HG03460 (cell line): ENCODE data around the gene SH3GL3.

Experiments
- ATAC-seq: cut with Tn5 transposase; IDR thresholded peaks from one replicate; pipeline ENCODE4 v1.9.1; 2021; ENCODE audit not compliant: unreplicated experiment

Gene SH3GL3

DNA sequence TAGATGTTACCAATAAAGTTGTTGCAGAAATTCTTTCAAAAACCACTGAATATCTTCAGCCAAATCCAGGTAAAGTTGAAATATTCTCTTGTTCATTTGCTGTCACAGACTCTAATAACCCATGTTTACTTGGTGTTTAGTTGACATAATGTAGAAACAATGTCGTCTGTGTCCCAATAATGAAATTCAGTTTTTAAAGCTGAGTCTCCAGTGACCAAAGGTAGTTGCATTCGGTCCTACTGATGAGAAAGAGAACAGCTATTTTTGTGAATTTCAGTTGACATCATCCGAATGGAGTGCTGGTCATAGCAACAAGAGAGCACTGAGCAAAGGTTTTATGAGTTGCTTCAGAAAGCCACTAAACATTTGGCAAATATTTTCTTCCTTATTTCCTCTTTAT, 118.0 kb downstream of the SH3GL3 start:
- ATAC-seq, result no peak

DNA sequence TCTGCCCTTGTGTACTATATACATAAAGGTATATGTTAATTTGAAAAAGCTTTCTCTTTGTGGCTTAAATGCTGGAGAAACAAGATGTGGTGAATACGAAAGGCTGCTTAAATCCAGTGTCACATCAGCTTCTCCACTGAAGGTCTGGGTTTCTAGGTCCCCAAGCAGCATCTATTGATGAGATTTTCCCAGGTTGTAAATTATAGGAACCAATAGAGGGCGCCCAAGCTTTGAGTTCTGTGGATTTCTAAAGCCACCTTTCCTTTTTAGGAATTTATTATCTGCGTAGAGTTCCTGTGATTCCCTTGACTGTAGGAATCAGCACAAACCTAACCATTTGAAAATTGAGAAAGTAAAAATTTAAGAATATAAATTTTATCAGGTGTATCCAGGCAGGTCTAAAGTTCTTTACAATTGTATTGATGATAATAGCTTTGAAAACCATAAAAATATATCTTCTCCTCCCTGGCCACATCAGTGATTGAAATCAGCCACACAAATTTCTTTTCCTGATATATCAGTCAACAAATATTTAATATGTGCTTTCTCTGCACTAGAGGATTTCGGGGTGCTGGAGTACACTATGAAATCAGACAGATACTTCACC, 118.5 kb downstream of the SH3GL3 start:
- no peak for ATAC-seq

DNA sequence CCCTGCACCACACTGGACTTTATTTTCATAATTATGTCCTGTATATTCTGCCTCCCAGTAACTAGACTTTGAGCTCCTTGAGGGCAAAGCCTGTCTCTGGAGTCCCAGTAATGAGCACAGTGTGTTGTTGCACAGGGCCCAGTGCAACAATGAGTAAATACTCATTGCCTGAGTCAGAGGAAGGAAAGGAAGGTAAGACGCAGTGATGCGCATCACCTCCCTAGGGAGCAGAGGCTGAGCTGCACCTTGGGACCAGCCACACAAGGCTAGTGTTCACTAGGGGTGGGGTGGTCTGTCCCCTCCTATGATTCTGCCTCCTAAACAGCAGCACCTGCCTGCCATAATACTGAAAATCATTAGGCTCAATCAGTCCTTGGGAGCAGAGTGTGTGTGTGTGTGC, 120.2 kb downstream of the SH3GL3 start:
- no peak for ATAC-seq

DNA sequence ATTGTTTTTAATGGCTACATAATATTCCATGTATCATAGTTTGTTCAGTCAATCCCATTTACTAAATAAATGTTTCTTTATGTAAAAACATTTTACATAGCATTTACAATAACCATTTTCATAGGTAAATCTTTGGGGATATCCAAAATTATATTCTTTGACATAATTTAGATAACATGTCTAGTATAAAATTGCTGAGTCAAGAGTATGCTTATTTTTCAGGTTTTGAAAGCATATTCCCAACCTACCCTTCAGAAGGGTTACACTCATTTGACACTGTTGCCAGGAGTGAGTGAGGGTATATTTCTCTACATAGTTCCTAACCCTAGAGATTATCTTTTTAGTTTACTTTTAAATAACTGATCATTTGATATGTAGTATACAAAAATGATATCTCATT, 122.2 kb downstream of the SH3GL3 start:
- ATAC-seq, result no peak

DNA sequence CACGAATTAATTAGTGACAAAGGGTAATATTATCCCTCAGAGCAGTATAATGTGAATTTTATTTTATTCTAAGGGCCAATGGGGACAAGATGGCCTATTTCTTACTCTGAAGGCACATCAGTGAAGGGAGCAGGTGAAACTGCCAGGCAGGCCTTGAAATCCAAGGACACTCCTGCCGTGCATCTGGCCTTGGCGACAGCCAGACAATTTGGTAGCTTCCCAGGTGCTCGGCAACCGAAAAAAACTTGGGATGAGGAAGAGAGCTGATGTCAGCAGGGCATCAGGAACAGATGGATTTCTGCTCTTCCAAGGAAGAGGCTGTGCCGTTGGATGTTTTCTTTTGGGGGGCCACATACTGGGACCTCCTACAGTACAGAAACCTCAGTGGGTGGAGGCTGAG, 123.6 kb downstream of the SH3GL3 start:
- no peak for ATAC-seq

DNA sequence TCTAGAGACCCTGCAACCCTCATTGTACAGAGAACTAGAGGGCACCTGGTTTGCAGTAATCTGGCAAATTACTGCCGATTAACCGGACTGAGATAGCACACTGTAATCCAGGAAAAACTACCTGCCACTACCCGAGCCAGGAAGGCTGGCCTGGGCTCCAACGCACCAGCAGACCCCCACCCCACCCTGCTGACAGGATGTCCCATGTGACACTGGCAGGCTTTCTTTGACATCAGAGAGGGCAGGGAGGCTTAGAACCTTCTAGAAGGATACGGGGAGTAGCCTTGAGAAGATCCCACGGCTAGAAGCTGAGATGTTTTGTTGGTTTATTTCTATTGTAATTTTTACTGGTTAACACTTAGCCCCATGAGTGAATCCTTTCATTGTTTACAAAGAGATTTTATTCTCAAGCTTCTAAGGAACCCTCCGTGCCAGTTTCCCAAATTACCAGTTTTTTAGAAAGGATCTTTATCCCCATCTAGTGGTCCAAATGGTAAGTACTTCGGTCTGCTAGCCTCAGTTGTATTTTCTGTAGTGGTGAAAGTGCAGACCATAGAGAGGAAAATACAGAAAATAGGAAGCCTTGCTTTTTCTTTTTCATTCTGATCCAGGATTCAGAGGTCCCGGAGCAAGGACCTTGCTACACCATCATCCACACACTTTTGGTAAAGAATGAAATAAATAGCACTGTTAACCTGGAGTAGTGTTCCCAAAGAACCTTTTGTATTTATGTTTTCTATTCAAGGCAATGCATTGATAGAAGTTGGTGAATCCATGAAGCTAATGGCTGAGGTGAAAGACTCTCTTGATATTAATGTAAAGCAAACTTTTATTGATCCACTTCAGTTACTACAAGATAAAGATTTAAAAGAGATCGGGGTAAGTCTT, 124.9 kb downstream of the SH3GL3 start:
- ATAC-seq, result no peak

DNA sequence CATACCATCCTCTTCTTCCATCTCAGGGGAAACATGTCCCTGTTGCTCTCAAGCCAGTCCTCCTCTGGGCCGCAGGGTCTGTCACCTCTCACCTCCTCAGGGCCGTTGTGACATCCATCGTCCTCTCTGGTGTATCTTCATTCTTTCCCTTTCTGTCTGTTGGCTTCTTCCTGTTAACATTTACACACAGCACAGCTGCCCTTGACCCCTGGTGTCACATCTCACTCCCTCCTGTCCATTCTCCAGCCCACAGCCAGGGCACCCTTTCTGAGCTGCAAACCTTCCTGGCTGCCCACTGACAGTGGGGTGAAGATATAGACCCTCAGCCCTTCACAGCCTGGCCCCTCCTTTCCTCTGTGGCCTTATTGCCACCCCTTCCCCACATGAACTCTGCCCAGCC, 127.2 kb downstream of the SH3GL3 start:
- ATAC-seq, result no peak

DNA sequence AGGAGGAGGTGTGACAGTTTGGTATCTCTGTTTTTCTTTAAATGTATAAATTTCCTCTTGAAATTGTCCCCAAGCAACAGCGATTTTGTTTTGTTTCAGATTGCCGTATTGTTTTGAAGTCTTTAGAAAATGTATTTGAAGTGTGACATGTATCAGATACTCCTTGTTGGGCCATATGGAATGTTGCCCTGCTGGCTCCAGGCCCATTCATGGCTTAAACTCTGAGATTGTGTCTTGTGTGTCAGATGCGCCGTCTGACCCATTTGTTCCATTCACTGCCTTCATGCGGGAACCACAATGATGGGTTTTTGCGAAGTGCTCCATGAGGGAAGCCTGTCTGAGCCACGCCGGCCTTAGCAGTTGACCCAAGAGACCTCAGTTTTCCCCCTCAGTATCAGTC, 131.6 kb downstream of the SH3GL3 start:
- no peak for ATAC-seq

DNA sequence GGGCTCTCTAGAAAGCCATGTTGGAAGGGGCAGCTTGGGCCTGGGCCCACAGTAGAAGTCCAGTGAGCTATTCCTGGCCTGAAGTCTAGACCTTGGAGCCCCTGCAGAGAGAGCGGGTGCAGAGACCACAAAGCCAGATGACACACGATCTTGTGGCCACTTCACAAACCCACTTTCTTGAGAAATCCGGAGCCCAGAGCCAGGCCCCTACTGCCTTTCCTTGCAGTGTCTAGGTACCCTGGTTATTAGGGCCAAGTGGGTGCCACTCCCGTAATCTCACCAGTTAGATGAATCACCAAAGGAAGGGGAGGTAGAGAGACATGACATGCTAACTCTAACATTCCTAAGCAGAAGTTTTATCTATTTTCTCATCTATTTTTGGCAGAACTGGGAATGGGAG, 134.2 kb downstream of the SH3GL3 start:
- no peak for ATAC-seq

DNA sequence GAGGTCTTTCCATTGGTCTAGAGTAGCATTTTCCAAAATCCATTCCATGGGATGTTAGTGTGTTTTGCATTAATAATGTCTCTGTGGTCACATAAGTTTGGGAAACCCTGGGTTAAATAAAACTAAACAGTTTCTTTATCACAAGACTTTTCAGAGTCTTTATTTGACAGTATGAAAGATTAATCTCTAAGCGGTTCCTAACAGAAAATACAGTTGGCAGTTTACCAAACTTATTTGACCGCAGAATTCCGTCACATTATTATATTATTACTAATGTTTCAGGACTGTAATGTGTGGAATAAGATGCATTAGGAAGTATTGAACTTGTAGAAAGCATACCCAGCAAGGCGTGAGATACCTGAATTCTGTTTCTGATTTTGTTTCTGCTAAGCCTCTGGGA, 135.2 kb downstream of the SH3GL3 start:
- ATAC-seq, result no peak

DNA sequence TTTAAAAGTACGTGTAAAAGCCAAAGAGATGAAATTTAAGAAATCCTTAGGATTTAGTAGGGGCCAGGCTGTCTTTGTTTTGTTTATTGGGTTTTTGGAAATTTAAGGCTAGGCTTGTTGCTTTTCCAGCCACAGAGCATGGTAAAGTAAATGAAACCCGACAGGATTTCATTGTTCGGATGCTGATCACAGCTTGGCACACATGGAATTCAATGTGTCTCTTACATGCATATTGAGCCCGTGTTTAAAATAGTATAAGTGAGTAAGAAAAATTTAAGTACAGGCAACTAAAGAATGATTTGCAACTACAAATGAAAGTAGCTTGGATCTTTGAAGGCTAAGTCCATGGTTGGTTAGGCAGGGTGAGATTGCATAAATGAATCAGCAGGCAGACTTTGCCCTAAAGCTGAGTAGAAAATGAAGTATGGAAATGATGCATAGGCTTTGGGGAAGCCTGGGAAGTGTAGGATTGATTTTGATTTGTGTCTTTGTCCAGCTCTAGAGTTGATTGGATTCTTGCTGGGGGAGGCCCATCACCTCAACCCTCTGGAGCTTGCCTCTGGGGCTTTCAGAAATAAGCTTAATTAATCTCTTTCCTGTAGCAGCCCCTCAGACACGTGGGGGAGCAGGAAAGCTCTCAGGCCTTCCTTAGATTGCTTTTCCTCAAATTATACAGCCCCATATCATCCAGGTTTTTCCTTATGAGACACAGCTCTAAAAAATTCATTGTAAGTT, 138.6 kb downstream of the SH3GL3 start:
- ATAC-seq, result no peak

DNA sequence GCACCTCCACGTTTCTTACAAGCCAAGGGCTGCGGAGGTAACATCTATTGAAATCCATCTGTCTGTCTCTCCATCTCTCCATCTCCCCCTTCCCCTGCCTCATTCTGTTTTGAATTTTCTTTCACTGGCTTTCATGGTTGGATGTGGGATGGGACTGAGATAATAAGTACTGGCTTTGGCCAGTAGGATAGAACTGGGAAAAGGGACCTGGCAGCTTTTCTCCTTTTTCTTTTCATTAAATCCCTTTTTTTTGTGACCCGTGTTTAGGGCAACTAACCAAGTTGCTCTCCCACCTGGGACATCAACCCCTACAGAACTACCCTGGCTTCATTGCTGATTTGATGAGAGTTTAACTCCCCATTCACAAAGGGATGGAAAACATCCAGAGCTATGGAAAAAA, 139.9 kb downstream of the SH3GL3 start:
- ATAC-seq, result no peak

DNA sequence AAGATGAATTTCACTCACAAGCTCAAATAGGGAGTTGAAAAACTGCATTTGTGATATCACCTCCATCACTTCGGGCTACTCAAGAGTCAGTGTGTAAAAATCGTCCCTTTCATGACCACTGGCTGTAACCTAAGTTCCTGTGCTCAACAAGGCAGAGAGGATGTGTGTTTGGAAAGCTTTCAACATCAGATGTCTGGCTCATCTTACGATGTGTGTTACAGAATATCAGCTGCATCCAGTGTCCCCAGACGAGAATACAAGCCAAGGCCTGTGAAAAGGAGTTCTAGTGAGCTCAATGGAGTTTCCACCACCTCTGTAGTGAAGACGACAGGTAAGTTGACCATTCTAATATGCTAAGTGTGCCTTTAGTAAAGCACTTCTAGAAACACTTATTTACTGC, 141.3 kb downstream of the SH3GL3 start:
- ATAC-seq, result no peak

DNA sequence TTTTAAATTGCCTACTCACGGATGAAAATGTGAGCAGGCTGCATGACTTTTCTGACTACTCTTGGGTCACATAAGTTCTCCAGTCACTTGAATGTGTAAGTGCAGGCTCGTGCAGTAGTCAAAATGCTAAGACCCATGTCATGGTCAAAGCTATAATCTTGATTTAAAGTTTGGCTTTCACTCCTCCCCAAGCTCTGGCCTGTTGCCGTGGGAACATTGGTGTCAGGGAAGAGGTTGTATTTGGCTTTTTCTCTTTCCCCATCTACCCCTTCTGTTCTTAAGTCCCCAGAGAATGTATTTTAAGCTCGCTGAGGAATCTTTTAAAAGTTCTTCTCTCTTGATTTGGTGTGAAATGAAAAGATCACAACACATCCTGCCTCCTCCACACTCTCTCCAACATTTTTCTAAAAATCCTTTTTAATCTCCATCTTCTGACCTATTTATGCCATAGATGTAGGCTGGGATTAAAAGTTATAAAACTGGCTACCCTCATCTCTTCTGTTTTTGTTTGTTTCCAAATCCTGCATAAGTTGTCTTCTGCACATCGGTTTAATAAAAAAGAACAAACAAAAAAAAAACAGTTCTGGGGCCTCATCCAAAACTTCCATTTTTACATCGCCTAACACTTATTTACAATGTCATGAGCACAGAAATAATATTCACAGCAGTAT, 145.4 kb downstream of the SH3GL3 start:
- no peak for ATAC-seq

DNA sequence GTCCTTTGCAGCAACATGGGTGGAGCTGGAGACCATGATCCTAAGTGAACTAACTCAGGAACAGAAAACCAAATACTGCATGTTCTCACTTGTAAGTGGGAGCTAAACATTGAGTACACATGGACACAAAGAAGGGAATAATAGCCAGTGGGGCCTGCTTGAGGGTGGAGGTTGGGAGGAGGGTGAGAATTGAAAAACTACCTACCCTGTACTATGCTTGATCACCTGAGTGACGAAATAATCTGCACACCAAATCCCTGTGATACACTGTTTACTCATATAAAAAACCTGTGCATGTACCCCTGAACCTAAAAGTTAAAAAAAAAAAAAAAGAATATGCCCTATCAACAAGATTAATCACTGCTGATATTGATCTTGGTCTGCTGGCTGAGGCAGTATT, 148.1 kb downstream of the SH3GL3 start:
- no peak for ATAC-seq

DNA sequence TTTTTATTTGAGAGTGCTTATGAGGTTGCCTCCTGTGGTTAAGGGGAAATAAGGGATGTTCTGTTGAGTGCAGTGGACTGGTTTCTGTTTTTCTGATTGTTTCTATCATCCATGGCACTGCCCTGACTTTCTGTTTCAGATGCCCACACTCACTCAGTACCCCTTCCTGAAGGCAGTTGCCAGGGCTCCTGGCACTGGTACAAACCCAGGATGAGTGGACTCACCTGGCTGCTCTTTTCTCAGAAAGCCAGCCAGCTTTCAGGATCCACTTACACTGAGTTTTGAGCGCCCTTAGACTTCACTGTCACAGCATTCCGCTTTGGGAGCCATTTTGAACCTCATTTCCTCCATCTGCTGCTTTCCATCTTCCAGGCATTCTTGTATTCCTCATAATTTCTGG, 150.9 kb downstream of the SH3GL3 start:
- ATAC-seq, result no peak

DNA sequence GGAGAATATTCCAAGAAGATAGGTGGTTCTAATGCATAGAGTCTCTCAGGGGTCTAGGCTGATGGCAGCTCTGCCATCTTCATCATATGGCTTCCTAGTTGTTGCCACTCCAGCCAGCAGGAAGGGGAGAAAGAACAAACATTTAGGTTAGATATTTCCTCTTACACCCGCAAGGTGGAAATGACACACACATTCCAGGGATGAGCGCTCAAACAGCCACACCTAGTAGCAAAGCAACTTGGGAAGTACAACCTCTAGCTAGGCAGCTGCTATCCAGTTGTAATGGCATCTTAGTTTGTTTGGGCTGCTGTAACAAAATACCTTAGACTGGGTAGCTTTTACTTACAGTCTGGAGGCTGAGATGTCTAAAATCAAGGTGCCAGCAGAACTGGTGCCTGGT, 154.9 kb downstream of the SH3GL3 start:
- ATAC-seq, result no peak

DNA sequence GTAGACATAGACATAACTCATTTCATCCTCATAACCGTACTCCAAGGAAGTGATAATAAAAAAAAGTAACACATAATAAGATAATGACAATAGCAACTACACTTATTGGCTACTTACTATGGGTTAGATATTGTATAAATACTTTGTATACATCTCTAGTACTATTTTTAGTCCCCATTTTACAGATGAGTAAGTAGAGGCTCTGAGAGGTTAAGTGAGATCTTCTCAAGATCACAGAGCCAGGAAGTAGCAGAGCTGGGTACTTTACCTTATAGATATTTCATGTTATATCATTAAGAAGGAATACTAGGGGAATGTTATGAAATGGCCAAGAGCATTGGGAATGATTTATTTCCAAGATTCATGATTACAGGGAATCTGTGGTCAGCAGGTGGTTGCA, 157.4 kb downstream of the SH3GL3 start:
- no peak for ATAC-seq

DNA sequence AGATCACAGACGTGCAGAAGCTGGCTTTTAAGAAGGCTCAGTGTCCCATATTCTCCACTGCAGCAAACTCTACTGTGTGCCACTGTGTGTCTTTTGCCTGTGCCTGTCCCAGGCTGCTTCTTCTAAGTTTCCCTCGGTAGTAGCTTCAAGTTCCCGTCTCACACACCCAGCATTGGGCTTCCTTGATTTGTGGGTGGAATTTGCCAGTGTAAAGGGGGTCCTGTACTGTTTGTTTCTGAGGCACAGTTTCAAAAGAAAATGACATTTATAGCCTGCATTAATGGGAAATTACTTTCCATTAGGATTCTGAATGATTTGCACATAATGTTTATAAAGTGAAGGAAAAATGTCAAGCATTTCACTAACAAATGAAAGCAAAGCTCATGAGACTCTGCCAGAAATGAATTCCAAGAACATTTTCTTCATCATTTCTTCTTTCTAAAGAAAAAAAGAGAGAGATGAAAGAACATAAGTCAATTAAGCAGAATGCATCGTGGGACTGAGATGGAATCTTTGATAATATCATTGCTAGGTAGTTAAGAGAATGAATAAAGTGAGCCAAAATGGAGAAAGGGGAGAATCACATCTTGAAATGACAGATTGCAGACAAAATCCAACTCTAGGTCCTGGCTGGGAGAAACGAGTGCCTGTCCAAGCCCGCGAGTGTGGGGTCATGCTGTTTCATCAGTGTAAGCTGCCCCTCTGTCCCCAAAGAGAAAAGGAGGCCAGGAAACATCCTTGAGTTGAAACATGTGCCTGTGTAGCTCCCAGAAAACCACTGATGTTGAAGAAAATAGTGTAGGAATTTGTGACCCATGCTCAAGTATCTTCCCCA, 158.2 kb downstream of the SH3GL3 start:
- no peak for ATAC-seq

DNA sequence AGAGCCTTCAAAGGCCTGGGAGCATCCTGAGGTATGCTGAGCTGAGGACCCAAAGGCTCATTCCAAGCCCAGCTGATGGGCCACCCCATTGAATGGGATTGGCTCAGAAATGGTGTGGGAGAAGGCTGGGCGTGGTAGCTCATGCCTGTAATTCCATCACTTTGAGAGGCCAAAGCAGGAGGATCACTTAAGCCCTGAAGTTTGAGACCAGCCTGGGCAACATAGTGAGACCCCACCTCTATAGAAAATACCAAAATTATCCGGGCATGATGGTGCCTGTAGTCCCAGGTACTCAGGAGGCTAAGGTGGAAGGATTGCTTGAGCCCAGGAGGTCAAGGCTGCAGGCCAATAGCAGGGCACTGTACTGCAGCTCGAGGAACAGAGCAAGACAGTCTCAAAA, 163.0 kb downstream of the SH3GL3 start:
- ATAC-seq, result no peak
